ENCODE data around the gene PRM3.
A peak's percentile ranks its signal among the peaks of the same experiment; 100 is the strongest.

The PRM3 gene

DNA sequence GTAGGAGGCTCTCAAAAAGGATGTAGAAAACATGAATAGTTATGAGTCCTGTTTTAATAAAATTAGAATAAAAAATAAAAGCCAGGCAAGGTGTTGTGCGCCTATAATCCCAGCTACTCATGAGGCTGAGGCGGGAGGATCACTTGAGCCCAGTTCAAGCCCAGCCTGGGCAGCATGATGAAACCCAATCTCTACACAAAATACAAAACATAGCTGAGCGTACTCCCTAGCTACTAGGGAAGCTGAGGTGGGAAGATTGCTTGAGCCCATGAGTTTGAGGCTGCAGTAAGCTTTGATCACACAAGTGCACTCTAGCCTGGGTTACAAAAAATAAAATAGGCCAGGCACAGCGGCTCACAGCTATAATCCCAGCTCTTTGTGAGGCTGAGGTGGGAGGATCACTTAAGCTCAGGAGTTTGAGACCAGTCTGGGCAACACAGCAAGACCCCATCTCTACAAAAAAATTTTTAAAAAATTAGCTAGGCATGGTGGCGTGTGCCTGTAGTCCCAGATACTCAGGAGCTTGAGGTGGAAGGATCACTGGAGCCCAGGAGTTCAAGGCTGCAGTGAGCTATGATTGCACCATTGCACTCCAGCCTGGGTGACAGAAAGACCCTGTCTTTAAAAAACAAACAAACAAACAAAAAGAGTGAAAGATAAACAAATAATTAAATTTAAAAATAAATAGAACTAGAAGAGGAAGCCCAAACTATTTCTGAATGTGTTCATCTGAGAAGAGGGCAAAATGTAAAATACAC, 24.9 kb upstream of the PRM3 start:
- no peak overlapping the region for H3K4me3 ChIP-seq (ENCODE audit: low read depth, low read length)
- TF ChIP-seq, protein P1, sequence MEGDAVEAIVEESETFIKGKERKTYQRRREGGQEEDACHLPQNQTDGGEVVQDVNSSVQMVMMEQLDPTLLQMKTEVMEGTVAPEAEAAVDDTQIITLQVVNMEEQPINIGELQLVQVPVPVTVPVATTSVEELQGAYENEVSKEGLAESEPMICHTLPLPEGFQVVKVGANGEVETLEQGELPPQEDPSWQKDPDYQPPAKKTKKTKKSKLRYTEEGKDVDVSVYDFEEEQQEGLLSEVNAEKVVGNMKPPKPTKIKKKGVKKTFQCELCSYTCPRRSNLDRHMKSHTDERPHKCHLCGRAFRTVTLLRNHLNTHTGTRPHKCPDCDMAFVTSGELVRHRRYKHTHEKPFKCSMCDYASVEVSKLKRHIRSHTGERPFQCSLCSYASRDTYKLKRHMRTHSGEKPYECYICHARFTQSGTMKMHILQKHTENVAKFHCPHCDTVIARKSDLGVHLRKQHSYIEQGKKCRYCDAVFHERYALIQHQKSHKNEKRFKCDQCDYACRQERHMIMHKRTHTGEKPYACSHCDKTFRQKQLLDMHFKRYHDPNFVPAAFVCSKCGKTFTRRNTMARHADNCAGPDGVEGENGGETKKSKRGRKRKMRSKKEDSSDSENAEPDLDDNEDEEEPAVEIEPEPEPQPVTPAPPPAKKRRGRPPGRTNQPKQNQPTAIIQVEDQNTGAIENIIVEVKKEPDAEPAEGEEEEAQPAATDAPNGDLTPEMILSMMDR (conservative IDR thresholded peaks at IDR 0.05; ENCODE audit: low read depth, low read length) = no peak
- no peak for DNase-seq (ENCODE audit: low read depth)

DNA sequence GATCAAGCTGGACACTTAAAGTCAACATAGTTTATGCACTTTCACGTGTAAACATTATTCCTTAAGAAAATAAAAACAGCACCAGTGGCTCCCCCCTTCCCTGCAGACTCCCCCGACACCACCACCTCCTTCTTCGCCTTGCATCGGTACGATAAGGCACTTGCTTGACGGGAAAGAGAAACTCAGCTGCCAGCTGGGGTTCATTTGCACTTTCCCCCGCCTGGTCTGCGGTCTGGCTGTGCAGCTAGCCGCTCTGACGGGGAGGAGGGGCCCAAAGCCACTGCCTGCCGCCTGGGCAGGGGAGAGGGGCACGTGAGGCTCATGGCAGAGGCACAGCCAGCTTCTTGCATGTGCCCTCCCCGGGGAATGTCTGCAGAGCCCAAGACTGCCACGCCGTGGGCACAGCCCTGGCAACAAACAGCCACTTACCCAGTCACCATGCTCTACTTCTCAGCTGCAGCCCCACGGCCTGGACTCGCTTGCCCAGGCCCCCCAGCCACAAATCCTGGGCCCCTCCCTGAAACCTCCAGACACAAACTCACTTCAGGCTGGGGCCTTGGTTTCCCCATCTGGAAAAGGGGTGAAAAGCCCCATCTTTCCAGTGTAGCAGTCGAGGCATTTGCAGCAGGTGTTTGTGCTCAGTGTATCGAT, 24.2 kb upstream of the PRM3 start:
- DNase-seq (ENCODE audit: low read depth) = peak; percentile 65
- H3K4me3 ChIP-seq (ENCODE audit: low read depth, low read length) = no peak overlapping the region
- TF ChIP-seq, protein P1 (conservative IDR thresholded peaks at IDR 0.05; ENCODE audit: low read depth, low read length) = no peak

DNA sequence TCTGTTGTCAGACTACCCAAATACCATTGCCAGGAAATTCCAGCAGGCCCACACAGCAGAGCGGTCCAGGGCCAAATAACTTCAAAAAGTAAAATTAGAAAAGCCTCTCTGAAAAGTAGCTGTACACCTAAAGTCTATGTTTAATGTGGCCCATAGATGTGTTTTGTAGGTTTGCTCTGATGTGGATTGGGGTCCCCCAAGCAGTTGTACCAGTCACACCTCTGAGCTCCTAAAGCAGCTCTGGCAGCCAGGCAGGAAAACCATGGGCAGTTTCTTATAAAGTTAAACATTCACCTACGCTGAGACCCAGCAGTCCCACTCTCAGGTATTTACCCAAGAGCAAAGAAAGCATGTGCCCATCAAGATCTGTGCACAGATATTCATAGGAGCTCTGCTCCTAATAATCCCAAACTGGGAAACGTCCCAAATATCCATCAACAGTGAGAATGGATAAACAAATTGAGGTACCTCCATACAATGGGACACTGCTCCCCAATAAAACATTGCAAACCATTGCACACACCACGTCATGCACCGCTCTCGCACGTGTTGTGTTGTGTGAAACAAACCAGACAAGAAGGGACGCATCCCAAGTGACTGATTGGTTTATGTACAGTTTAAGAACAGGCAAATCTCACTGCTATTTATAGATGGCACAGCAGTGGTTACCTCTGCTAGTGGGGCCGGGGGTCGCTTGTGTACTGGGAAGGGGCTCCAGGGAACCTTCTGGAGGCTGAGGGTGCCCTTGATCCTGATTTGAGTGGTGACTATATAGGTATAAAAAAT, 23.5 kb upstream of the PRM3 start:
- no peak overlapping the region for H3K4me3 ChIP-seq (ENCODE audit: low read depth, low read length)
- TF ChIP-seq, protein P1 (conservative IDR thresholded peaks at IDR 0.05; ENCODE audit: low read depth, low read length) = no peak
- DNase-seq (ENCODE audit: low read depth) = no peak

DNA sequence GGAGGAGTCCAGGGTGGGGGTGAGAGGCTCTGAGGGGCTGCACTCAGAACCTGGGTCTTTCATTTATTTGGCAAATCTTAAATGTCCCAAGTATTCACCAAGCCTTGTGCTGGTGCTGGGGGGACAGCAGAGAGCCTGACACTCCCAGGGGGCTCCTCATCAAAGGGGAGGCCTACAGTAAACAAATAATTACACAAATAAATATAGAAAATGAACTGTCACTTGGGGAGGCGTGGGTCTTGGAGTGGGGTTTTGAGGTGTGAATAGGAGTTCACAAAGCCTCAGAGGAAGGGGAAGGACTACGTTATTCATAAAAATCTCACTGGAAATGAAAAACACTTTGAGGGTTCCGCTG, 22.9 kb upstream of the PRM3 start:
- TF ChIP-seq, protein P1 (conservative IDR thresholded peaks at IDR 0.05; ENCODE audit: low read depth, low read length) = no peak
- DNase-seq (ENCODE audit: low read depth) = no peak
- H3K4me3 ChIP-seq (ENCODE audit: low read depth, low read length) = no peak overlapping the region

DNA sequence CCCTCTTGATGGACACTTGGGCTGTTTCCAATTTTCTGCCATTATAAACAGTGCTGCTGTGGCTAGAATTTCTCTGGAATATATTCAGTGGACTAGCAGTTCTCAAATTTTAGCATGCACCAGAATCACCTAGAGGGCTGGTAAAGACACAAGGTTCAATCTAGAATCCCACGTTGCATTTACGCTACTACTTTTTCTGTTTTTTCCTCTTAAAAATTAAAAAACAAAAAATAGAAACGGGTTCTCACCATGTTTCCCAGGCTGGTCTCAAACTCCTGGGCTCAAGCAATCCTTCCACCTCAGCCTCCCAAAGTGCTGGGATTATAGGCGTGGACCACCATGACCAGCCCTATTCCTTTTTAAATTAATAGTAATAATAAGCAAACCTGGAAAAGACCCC, 22.2 kb upstream of the PRM3 start:
- DNase-seq (ENCODE audit: low read depth) = no peak
- TF ChIP-seq, protein P1 (conservative IDR thresholded peaks at IDR 0.05; ENCODE audit: low read depth, low read length) = no peak

DNA sequence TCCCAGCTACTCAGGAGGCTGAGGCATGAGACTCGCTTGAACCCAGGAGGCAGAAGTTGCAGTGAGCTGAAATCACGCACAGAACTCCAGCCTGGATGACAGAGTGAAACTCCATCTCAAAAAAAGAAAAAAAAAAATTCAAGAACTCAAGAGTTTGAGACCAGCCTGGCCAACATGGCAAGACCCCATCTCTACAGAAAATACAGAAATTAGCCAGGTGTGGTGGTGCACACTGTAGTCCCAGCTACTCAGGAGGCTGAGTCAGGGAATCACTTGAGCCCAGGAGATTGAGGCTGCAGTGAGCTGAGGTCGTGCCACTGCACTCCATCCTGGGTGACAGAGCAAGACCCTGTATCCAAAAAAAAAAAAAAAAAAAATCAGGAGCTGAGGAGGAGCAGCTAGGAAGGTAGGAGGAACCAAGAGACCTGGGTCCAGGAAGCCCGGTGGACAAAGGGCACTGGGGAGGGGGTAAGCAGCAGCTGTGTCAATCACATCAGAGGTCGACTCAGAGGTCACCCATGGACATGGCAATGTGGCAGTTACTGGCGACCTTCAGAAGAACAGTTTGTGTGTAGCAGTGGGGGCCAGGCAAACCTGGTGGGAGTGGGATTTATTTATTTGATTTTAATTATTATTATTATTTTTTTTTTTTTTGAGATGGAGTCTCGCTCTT, 18.8 kb upstream of the PRM3 start:
- no peak for DNase-seq (ENCODE audit: low read depth)
- H3K4me3 ChIP-seq (ENCODE audit: low read depth, low read length) = no peak overlapping the region
- TF ChIP-seq, protein P1 (conservative IDR thresholded peaks at IDR 0.05; ENCODE audit: low read depth, low read length) = no peak

More for the DNA sequence above, 22.2 kb upstream of the PRM3 start:
- H3K4me3 ChIP-seq (ENCODE audit: low read depth, low read length) = no peak overlapping the region
